ENCODE results near the gene LCN10. TPM values are rescaled to one million over a fixed set of nuclear protein-coding genes. Genes with fewer than 3 reads are reported as not detected.

Gene LCN10
- total and polyA plus RNA-seq, 5 experiments from 2014 or later = 0.60 to 11.1 (median 6.6) TPM

DNA sequence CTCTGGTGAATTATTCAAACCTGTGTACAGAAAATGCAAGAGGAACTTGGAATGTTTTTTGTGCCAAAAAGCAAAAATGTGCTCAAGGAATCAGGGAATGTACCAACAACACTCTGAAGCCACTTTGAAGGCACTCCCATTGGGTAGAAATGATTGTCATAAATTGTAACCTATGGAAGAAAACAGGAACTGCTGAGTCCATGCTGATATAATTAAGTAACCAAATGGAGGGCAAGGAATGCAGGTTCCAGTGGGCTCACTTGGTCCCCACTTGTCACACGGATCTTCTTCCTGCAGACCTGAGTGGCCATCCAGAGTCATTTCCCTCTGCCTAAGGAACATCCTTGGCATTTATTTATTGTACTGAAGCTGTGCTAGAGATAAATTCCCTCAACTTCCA lies 8.5 kb upstream of the LCN10 start:
- Mint-ChIP-seq H3K4me1 (peaks cover 0 to 14% (median 0%) of the 10 kb centered on the region in 4 donors), H3K27ac (no peak overlapping the region), H3K4me3 (no peak overlapping the region), H3K9me3 (peaks cover 2 to 32% (median 18%) of the 10 kb centered on the region in 9 donors), H3K27me3 (peaks cover 0 to 16% (median 2%) of the 10 kb centered on the region in 5 donors), H3K36me3 (peaks cover 0 to 15% (median 7%) of the 10 kb centered on the region in 3 donors)
- POLR2A ChIA-PET = no interaction called here
- ATAC-seq (no peak), DNase-seq (no peak)

DNA sequence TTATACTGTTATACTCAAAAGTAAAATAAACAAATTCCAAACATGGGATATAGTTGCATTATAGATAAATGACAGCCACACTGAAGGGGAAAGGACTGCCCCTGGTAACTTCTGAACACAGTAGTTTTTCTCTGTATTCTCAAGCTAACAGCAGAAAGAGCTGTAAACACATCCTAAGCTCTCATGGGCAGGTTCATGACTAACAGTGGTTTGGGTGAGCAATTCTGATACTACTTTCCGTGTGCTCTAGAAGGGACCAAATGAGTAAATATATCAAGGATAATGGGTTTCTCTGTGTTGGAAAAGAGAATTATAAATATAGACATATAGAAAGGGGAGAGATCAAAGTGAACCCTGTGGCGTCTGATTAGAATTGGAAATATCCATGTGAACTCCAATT lies 7.8 kb upstream of the LCN10 start:
- peaks cover 0 to 14% (median 0%) of the 10 kb centered on the region in 4 donors for H3K4me1 Mint-ChIP-seq
- DNase-seq (no peak), ATAC-seq (no peak)
- peaks cover 0 to 15% (median 7%) of the 10 kb centered on the region in 3 donors for H3K36me3 Mint-ChIP-seq
- no peak overlapping the region for H3K27ac Mint-ChIP-seq
- POLR2A ChIA-PET = no interaction called here
- no peak overlapping the region for H3K4me3 Mint-ChIP-seq
- peaks cover 0 to 12% (median 2%) of the 10 kb centered on the region in 5 donors for H3K27me3 Mint-ChIP-seq
- H3K9me3 Mint-ChIP-seq = peaks cover 2 to 28% (median 18%) of the 10 kb centered on the region in 9 donors

DNA sequence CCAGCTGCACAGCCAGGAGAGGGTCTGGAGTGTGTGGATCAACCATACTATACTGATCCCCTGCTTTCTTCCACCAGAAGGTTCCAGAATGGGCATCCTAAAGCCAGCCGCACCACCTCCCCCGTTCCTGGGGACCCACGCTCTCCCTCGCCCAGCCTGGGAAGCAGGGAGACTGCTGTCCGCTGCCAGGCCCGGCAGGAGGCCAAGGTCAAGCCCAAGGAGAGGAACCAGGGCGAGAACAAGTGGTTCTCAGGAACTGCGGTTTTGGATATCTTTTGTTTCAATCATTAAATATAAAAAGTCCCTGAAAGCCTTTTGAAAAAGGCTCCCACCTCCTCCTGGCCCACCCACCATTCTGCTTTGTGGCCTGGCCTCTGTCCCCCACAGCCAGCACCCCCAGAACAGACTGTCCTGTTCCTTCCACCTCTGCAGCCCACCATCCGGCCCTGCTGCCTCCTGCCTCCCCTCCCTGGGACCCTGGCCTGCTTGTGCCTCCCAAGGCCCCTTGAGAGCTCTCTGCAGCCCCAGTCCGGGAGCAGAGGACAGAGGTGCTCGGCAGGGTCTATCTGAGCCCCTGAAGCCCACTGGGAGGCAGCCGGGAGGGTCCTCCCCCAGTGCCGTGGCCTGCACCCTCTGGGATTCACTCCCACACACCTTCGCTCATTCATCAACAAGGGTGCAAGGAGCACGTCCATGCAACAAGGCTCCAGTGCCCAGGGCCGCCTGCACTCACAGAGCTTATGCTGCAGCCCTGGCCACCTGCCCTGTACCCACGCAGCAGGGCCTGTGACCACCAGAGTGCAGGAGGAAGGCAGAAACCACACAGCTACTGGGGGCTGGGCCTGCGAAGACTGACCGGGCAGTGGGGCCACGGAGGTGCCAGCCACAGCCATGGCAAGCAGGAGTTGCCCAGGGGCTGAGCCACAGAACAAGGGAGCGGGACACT lies 6.2 kb upstream of the LCN10 start:
- DNase-seq = no peak

DNA sequence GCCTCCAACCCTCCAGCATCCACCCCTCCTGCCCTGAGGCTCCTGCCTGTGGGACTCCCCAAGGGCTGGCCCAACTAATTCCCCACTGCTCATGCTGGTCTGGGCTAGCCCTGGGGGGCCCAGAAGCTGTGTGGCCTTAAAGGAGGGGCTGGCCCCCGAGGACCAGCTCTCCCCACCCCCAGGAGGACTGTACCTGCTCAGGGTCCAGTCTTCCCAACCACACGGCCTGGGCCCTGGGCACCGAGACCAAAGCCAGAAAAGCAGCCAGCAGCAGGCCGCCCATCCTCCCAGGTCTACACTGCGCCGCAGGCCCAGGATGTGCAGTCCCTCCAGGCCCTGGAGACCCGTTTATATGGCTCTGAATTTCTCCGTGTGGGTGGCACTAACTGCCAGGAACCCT lies 5.5 kb upstream of the LCN10 start, which contains the start of gene LCN6:
TSS of gene LCN6 (minus strand) at position 325 of the 400 bp plus-strand sequence. CDS start at position 283, 42 bp downstream.
- peaks cover 0 to 13% (median 0%) of the 10 kb centered on the region in 4 donors for H3K4me1 Mint-ChIP-seq
- H3K9me3 Mint-ChIP-seq = peaks cover 2 to 27% (median 18%) of the 10 kb centered on the region in 9 donors
- ATAC-seq (no peak), DNase-seq (no peak)
- H3K36me3 Mint-ChIP-seq = peaks cover 0 to 15% (median 7%) of the 10 kb centered on the region in 3 donors
- peaks cover 0 to 9% (median 0%) of the 10 kb centered on the region in 5 donors for H3K27me3 Mint-ChIP-seq
- H3K27ac Mint-ChIP-seq = peak within 1 kb of the TSS in 2 of 10 donors; percentile 31 to 49
- H3K4me3 Mint-ChIP-seq = no peak within 1 kb of the TSS
- POLR2A ChIA-PET = interaction anchor here (0.6 to 1.7 kb wide), 2 partner anchors 18 to 21 kb away, joined by 4 to 5 read pairs; no protein-coding TSS in a partner anchor

More for the DNA sequence above, 6.2 kb upstream of the LCN10 start:
- POLR2A ChIA-PET = interaction anchor here (0.6 to 1.7 kb wide), 3 partner anchors 19 to 22 kb away, joined by 3 to 5 read pairs (median 4); no protein-coding TSS in a partner anchor
- Mint-ChIP-seq H3K27ac (peak overlapping the region in 1 of 10 donors; percentile 31), H3K4me1 (peaks cover 0 to 13% (median 0%) of the 10 kb centered on the region in 4 donors), H3K9me3 (peaks cover 2 to 27% (median 18%) of the 10 kb centered on the region in 9 donors), H3K27me3 (peaks cover 0 to 9% (median 0%) of the 10 kb centered on the region in 5 donors), H3K36me3 (peaks cover 0 to 15% (median 7%) of the 10 kb centered on the region in 3 donors), H3K4me3 (no peak overlapping the region)
- no peak for ATAC-seq

DNA sequence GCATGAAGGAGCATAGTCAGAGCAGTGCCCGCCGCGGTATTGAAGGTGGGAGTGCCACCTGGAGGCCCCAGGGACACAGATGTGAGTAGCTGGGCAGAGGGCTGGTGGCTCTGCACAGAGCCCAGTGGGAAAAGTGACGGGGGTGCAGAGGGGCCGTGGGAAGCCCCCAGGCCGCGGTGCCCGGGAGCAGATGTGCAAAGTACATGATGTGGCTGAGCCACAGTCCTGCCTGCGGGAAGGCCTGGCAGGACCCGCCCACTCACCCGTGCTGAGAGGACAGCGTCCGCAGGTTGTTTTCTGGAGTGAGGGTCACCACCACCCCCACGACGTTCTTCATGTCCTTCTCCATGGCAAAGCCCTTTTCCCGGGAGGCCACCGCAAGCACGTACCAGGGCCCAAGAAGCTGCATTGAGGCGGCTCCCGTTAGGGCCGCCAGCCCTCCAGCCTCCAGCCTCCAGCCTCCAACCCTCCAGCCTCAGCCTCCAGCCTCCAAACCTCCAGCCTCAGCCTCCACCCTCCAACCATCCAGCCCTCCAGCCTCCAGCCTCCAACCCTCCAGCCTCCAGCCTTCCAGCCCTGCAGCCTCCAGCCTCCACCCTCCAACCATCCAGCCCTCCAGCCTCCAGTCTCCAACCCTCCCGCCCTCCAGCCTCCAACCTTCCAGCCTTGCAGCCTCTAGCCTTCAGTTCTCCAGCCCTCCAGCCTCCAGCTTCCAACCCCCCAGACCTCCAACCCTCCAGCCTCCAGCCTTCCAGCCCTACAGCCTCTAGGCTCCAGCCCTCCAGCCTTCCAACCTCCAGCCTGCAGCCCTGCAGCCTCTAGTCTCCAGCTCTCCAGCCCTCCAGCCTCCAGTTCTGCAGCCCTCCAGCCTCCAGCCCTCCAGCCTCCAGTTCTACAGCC lies 4.7 kb upstream of the LCN10 start:
- no peak overlapping the region for H3K4me3 Mint-ChIP-seq
- no peak for ATAC-seq
- DNase-seq = no peak
- H3K27me3 Mint-ChIP-seq = peaks cover 0 to 8% (median 0%) of the 10 kb centered on the region in 5 donors
- H3K36me3 Mint-ChIP-seq = peaks cover 0 to 10% (median 3%) of the 10 kb centered on the region in 3 donors
- H3K9me3 Mint-ChIP-seq = peaks cover 0 to 22% (median 11%) of the 10 kb centered on the region in 9 donors
- H3K4me1 Mint-ChIP-seq = peaks cover 0 to 13% (median under 1%) of the 10 kb centered on the region in 4 donors
- peak overlapping the region in 2 of 10 donors; percentile 33 to 49 for H3K27ac Mint-ChIP-seq
- POLR2A ChIA-PET = no interaction called here

DNA sequence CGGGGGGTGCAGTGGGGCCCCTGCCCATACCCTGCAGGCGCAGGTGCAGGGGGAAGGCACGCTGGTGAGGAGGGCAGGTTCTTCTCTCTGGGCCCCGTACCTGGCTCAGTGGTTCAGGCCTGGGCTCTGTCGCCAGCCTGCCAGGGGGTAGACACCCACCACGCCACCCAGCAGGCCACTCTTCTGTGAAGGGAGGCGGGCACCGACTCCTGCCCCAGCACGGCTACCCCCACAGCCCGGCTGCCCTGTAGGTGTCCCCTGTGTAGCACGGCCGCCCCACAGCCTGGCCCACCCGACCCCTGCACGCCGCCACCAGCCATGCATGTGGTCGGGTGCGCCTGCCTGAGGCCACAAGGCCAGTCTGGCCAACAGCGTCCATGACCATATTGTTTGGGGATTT lies 3.9 kb upstream of the LCN10 start:
- DNase-seq = no peak
- peaks cover 0 to 15% (median 5%) of the 10 kb centered on the region in 4 donors for H3K4me1 Mint-ChIP-seq
- ATAC-seq = no peak
- H3K36me3 Mint-ChIP-seq = peaks cover 0 to 3% (median 0%) of the 10 kb centered on the region in 3 donors
- POLR2A ChIA-PET = no interaction called here
- H3K4me3 Mint-ChIP-seq = no peak overlapping the region
- no peak overlapping the region for H3K27ac Mint-ChIP-seq
- H3K9me3 Mint-ChIP-seq = peaks cover 0 to 14% (median 3%) of the 10 kb centered on the region in 9 donors
- H3K27me3 Mint-ChIP-seq = peaks cover 0 to 6% (median 0%) of the 10 kb centered on the region in 5 donors

DNA sequence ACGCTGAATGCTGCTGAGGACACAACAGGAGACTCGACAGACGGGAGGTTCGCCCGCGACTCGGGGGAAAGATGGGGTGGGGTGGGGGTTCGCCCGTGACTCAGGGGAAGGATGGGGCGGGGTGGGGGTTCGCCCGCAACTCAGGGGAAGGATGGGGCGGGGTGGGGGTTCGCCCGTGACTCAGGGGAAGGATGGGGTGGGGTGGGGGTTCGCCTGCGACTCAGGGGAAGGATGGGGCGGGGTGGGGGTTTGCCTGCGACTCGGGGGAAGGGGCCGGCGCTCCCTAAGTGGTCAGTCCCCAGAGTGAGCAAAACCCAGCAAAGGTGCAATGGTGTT lies 3.4 kb upstream of the LCN10 start:
- no peak for DNase-seq
- ATAC-seq = no peak
- Mint-ChIP-seq H3K27ac (no peak overlapping the region), H3K4me1 (peaks cover 2 to 16% (median 8%) of the 10 kb centered on the region in 4 donors), H3K36me3 (no peaks in the 10 kb centered on the region), H3K9me3 (peaks cover 0 to 9% (median 0%) of the 10 kb centered on the region in 9 donors), H3K4me3 (no peak overlapping the region), H3K27me3 (peaks cover 0 to 6% (median 0%) of the 10 kb centered on the region in 5 donors)
- POLR2A ChIA-PET = no interaction called here

DNA sequence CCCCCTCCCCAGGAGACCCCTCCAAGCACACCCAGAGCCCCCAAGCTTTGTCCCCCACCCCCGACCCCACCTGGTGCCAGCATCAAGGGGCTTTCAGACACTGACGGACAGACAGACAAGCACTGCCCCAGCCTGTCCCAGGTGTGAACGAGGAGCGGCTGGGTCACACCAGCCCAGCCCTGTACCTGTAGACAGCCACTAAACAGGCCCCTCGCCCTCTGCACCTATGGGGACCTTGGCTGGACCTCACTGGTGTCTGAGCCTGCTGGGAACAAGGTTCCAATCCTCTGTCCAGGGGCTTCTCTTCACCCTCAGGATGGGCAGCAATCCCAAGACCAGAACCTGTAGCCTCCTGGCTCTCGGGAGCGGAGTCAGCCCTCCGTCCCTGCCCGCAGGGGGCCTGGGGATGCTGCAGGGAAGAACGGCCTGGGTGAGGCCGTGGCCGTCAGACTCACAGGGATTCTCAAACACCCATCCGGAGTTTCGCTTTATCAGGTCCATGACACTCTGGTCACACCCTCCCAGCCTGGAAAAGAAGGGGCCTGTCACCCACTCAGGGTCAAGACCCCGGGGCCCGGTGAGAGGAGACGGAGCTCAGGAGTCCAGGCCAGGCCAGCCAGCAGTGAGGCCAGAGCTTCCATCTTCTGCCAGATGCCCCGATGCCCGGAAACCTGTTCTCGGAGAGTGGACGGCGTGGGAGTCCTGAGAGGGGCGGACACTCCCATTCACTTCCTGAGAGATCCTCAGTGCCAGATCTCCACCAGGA lies 2.8 kb upstream of the LCN10 start:
- ATAC-seq = no peak
- no peak overlapping the region for H3K27ac Mint-ChIP-seq
- peaks cover 0 to 6% (median 0%) of the 10 kb centered on the region in 5 donors for H3K27me3 Mint-ChIP-seq
- no peak for DNase-seq
- POLR2A ChIA-PET = interaction anchor here (1.0 kb wide), 1 partner anchor 17 kb away, joined by 5 read pairs; no protein-coding TSS in a partner anchor
- H3K36me3 Mint-ChIP-seq = no peaks in the 10 kb centered on the region
- no peak overlapping the region for H3K4me3 Mint-ChIP-seq
- peaks cover 2 to 18% (median 9%) of the 10 kb centered on the region in 4 donors for H3K4me1 Mint-ChIP-seq
- peaks cover 0 to 5% (median 0%) of the 10 kb centered on the region in 9 donors for H3K9me3 Mint-ChIP-seq

DNA sequence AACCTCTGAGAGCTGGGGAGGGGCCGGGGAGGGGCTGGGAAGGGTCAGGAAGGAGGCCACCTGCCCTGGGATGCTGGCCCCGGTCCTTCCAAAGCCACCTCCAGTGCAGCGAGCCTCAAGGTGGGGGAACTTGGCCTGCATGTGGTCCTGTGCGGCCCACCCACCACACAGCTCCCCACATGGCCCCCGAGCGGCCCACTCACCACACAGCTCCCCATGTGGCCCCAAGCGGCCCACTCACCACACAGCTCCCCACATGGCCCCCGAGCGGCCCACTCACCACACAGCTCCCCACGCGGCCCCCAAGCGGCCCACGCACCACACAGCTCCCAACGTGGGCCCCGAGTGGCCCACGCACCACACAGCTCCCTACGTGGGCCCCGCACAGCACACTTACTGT lies 2.0 kb upstream of the LCN10 start:
- no peaks in the 10 kb centered on the region for H3K36me3 Mint-ChIP-seq
- peaks cover 0 to 6% (median 0%) of the 10 kb centered on the region in 5 donors for H3K27me3 Mint-ChIP-seq
- no peak overlapping the region for H3K27ac Mint-ChIP-seq
- POLR2A ChIA-PET = interaction anchor here (0.6 to 1.0 kb wide), 2 partner anchors 16 to 143 kb away, joined by 5 read pairs; no protein-coding TSS in a partner anchor
- H3K9me3 Mint-ChIP-seq = no peaks in the 10 kb centered on the region
- ATAC-seq (no peak), DNase-seq (no peak)
- no peak overlapping the region for H3K4me3 Mint-ChIP-seq
- H3K4me1 Mint-ChIP-seq = peaks cover 2 to 19% (median 10%) of the 10 kb centered on the region in 4 donors

DNA sequence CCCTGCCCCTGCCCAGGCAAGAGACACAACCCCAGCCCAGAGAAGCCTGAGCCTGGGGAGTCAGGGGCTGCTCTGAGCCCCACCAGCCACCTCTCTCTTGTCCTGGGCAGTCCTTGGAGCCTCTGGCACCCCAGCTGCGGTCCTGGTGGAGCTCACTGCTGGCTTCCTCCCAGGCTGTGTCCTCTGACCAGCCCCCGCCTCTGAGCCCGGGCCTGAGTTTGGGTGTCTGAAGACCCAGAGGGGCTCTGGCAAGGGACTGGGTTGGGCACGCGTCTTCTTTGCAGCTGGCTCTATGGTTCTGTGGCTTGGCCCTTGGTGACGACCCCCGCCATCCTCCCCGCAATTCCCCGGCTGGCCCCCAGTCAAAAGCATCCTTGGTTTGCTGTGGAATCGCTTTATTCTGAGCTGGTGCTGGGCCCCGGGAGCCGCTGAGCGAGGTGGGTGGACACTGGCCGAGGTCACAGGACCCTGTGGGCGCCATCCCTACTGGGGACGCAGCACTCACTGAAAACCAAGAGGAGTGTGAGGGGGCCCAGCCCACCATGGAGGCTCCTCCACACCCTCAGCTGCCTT lies 985 bp upstream of the LCN10 start:
- no peak for DNase-seq
- POLR2A ChIA-PET = interaction anchor here (0.5 kb wide), 1 partner anchor 15 kb away, joined by 3 read pairs; no protein-coding TSS in a partner anchor
- H3K9me3 Mint-ChIP-seq = no peaks in the 10 kb centered on the region
- no peak for ATAC-seq
- no peak overlapping the region for H3K27ac Mint-ChIP-seq
- H3K36me3 Mint-ChIP-seq = peaks cover 0 to 6% (median 0%) of the 10 kb centered on the region in 3 donors
- peak overlapping the region in 2 of 10 donors; percentile 38 to 48 for H3K4me3 Mint-ChIP-seq
- H3K27me3 Mint-ChIP-seq = peaks cover 0 to 5% (median 0%) of the 10 kb centered on the region in 5 donors
- H3K4me1 Mint-ChIP-seq = peaks cover 2 to 14% (median 11%) of the 10 kb centered on the region in 4 donors

Measured in naive thymus-derived CD8-positive, alpha-beta T cell (primary cell).